Neural cell (in vitro differentiated cells): ENCODE data around the gene ZBTB14. TPM values are rescaled to one million over a fixed set of nuclear protein-coding genes. Genes with fewer than 3 reads are reported as not detected.

Source experiments
- H2AFZ ChIP-seq: fragments of 200-600, 300-800 bp; sonication (generic), shearing (Covaris generic); 2 replicates; pipeline ENCODE4 v1.6.0; 2014; ENCODE audit warnings: low read depth, mild to moderate bottlenecking, antibody characterized with exemption, low read length, moderate library complexity
- H3F3A ChIP-seq: fragments of 200-600 bp; shearing (Covaris generic); 2 replicates; pipeline ENCODE4 v1.6.1; 2016; ENCODE audit warnings: mild to moderate bottlenecking, moderate library complexity, mixed read lengths, antibody characterized with exemption, low read length; ENCODE audit not compliant: insufficient read depth, poor library complexity, severe bottlenecking
- H3K27ac ChIP-seq: fragments of 200-600, 300-800 bp; sonication (generic), shearing (Covaris generic); 2 replicates; pipeline ENCODE4 v1.5.1; 2014; ENCODE audit warnings: mild to moderate bottlenecking, low read length, moderate library complexity
- H3K27me3 ChIP-seq: fragments of 300-800, 200-600 bp; sonication (generic), shearing (Covaris generic); 2 replicates; pipeline ENCODE4 v1.6.0; 2014; ENCODE audit warnings: mild to moderate bottlenecking, low read depth, low read length, moderate library complexity; ENCODE audit not compliant: insufficient read depth
- H3K36me3 ChIP-seq: fragments of 300-800, 200-600 bp; sonication (generic), shearing (Covaris generic); 2 replicates; pipeline ENCODE4 v1.5.1; 2014; ENCODE audit warnings: mild to moderate bottlenecking, antibody characterized with exemption, low read length, moderate library complexity; ENCODE audit not compliant: insufficient read depth
- H3K4me2 ChIP-seq: fragments of 300-800, 200-600 bp; sonication (generic), shearing (Covaris generic); 2 replicates; pipeline ENCODE4 v1.6.0; 2014; ENCODE audit warnings: mild to moderate bottlenecking, low read length
- H3K4me3 ChIP-seq: fragments of 300-800, 200-600 bp; sonication (generic), shearing (Covaris generic); 2 replicates; pipeline ENCODE4 v1.5.1; 2014; ENCODE audit warnings: mild to moderate bottlenecking, low read length, moderate library complexity
- H3K79me2 ChIP-seq: fragments of 200-600 bp; shearing (Covaris generic); replicated peaks from 2 replicates; pipeline ENCODE4 v1.6.0; 2014; ENCODE audit warnings: mild to moderate bottlenecking, low read length, moderate library complexity; ENCODE audit not compliant: insufficient read depth
- H3K9ac ChIP-seq: fragments of 300-800, 200-600 bp; sonication (generic), shearing (Covaris generic); 2 replicates; pipeline ENCODE4 v1.6.1; 2016; ENCODE audit warnings: mild to moderate bottlenecking, low read length, mixed read lengths
- H3K9me2 ChIP-seq: fragments of 200-600 bp; shearing (Covaris generic); 2 replicates; pipeline ENCODE4 v1.6.1; 2016; ENCODE audit warnings: mild to moderate bottlenecking, low read length, mixed read lengths; ENCODE audit not compliant: insufficient read depth
- H3K9me3 ChIP-seq: fragments of 200-600, 300-800 bp; sonication (generic), shearing (Covaris generic); 2 replicates; pipeline ENCODE4 v1.6.1; 2016; ENCODE audit warnings: mild to moderate bottlenecking, mixed run types, low read length, moderate library complexity, mixed read lengths
- H4K20me1 ChIP-seq: fragments of 200-600 bp; shearing (Covaris generic); 2 replicates; pipeline ENCODE4 v1.6.1; 2016; ENCODE audit warnings: mild to moderate bottlenecking, mixed run types; ENCODE audit not compliant: insufficient read depth
- EP300 ChIP-seq: fragments of 450-650 bp; conservative IDR thresholded peaks from 2 replicates; pipeline ENCODE4 v1.6.1; 2014; ENCODE audit warnings: antibody characterized with exemption, mild to moderate bottlenecking, moderate library complexity; ENCODE audit not compliant: poor library complexity, severe bottlenecking
- MXI1 ChIP-seq: fragments of 450-650 bp; conservative IDR thresholded peaks from 2 replicates; pipeline ENCODE4 v1.6.1; 2014; ENCODE audit warnings: antibody characterized with exemption, mild to moderate bottlenecking; ENCODE audit not compliant: poor library complexity, severe bottlenecking
- POLR2AphosphoS5 ChIP-seq: IDR thresholded peaks from 2 replicates; pipeline ENCODE4 v1.6.1; 2012
- SMC3 ChIP-seq: fragments of 450-650 bp; conservative IDR thresholded peaks from 2 replicates; pipeline ENCODE4 v1.6.1; 2014; ENCODE audit warnings: antibody characterized with exemption, mild to moderate bottlenecking, moderate library complexity; ENCODE audit not compliant: poor library complexity
- TAF1 ChIP-seq: IDR thresholded peaks from 2 replicates; pipeline ENCODE4 v1.6.1; 2012; ENCODE audit warnings: low read depth
- polyA plus RNA-seq: library from polyadenylated mRNA; depleted of rRNA; stranded (reverse); fragments of >200 nt; gene quantifications from 2 replicates; pipeline ENCODE4 v1.2.3, GENCODE V29; 2014
- TF ChIP-seq, protein P1 (sequence below): IDR thresholded peaks from 2 replicates; pipeline ENCODE4 v1.6.1; 2012; ENCODE audit warnings: borderline replicate concordance

The ZBTB14 gene
- polyA plus RNA-seq, 1 donor from 2014 or later = 33.5 TPM

DNA sequence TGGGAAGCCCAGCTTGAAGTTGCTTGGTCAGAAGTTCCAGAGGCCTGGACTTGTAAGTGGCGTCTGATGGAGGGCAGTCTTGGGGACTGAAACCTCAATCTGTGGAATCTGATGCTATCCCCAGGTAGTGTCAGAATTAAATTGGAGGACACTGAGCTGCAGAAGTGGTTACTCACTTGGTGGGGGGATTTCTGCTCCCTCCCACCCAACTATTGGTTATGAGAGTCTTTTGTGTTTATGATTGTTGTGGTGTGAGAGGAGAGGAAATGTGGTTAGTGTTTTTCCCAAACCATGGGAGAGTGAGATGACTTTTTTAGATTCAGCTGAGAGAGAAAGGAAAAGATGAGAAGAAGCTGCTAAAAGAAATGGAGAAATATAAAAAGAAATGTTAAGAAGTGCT lies 12.8 kb downstream of the ZBTB14 start:
- TF ChIP-seq POLR2AphosphoS5 (no peak), EP300 (no peak)
- Histone ChIP-seq H3K9me3 (no peaks in the 10 kb centered on the region), H3K9me2 (no peaks in the 10 kb centered on the region), H3K36me3 (no peaks in the 10 kb centered on the region), H2AFZ (no peak overlapping the region), H4K20me1 (no peaks in the 10 kb centered on the region), H3F3A (no peaks in the 10 kb centered on the region), H3K9ac (no peak overlapping the region), H3K27ac (no peak overlapping the region), H3K79me2 (no peaks in the 10 kb centered on the region), H3K4me2 (no peak overlapping the region), H3K27me3 (no peaks in the 10 kb centered on the region), H3K4me3 (no peak overlapping the region)

DNA sequence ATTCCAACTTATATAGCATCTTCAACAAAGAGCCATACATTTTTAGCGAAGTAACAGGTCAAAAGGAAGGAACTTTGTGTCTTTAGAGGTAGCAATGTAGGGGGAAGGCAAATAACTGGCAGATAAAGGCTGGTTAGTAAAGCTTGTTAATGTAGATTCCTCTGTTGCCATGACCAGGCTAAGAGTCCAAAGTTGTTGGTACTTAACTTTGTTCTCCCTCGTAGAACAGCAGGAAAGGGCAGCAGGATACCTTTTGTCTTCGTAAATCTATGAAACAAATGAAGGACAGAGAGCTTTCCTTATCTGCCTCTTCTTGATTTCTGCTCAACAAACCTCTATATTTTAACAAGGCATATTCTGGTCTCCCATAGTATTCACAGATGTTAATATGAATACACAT lies 18.6 kb downstream of the ZBTB14 start:
- Histone ChIP-seq H3K4me3 (no peak overlapping the region), H3K9me2 (no peaks in the 10 kb centered on the region), H3K4me2 (no peak overlapping the region), H3K36me3 (no peaks in the 10 kb centered on the region), H3K27me3 (no peaks in the 10 kb centered on the region), H3K9ac (no peak overlapping the region), H3K79me2 (no peaks in the 10 kb centered on the region), H2AFZ (no peak overlapping the region), H3F3A (no peaks in the 10 kb centered on the region), H3K27ac (no peak overlapping the region), H3K9me3 (no peaks in the 10 kb centered on the region), H4K20me1 (no peaks in the 10 kb centered on the region)
- no peak for TF ChIP-seq EP300
- TF ChIP-seq, protein P1, sequence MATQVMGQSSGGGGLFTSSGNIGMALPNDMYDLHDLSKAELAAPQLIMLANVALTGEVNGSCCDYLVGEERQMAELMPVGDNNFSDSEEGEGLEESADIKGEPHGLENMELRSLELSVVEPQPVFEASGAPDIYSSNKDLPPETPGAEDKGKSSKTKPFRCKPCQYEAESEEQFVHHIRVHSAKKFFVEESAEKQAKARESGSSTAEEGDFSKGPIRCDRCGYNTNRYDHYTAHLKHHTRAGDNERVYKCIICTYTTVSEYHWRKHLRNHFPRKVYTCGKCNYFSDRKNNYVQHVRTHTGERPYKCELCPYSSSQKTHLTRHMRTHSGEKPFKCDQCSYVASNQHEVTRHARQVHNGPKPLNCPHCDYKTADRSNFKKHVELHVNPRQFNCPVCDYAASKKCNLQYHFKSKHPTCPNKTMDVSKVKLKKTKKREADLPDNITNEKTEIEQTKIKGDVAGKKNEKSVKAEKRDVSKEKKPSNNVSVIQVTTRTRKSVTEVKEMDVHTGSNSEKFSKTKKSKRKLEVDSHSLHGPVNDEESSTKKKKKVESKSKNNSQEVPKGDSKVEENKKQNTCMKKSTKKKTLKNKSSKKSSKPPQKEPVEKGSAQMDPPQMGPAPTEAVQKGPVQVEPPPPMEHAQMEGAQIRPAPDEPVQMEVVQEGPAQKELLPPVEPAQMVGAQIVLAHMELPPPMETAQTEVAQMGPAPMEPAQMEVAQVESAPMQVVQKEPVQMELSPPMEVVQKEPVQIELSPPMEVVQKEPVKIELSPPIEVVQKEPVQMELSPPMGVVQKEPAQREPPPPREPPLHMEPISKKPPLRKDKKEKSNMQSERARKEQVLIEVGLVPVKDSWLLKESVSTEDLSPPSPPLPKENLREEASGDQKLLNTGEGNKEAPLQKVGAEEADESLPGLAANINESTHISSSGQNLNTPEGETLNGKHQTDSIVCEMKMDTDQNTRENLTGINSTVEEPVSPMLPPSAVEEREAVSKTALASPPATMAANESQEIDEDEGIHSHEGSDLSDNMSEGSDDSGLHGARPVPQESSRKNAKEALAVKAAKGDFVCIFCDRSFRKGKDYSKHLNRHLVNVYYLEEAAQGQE = no peak
- no peak for TF ChIP-seq POLR2AphosphoS5
- no peak for TF ChIP-seq TAF1

DNA sequence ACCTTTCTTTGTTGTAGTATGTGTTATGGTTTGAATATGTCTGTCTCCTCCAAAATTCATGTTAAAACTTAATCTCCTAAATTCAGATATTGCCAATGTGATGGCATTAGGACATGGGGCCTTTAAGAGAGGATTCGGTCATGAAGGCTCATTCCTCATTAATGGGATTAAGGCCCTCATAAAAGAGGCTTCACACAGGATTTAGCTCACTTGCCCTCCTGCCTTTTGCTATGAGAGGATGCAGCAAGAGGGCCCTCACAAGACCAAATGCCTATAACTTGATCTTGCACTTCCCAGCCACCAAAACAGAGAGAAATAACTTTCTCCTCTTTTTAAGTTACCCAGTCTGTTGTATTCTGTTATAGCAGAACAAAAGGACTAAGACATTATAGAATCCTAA lies 19.7 kb downstream of the ZBTB14 start:
- H4K20me1 ChIP-seq = no peaks in the 10 kb centered on the region
- H3K9ac ChIP-seq = no peak overlapping the region
- no peak overlapping the region for H3K4me3 ChIP-seq
- no peaks in the 10 kb centered on the region for H3K27me3 ChIP-seq
- no peak for TF ChIP-seq EP300
- no peak for TF ChIP-seq SMC3
- TF ChIP-seq MXI1 = no peak
- TF ChIP-seq TAF1 = no peak
- TF ChIP-seq, protein P1 = no peak
- no peak overlapping the region for H3K4me2 ChIP-seq
- no peaks in the 10 kb centered on the region for H3K36me3 ChIP-seq
- H2AFZ ChIP-seq = no peak overlapping the region
- no peak overlapping the region for H3K27ac ChIP-seq
- no peaks in the 10 kb centered on the region for H3F3A ChIP-seq
- H3K9me2 ChIP-seq = no peaks in the 10 kb centered on the region
- H3K9me3 ChIP-seq = no peaks in the 10 kb centered on the region
- H3K79me2 ChIP-seq = no peaks in the 10 kb centered on the region
